ENCODE data around the gene NREP.

The NREP gene

GRCh38 chr5:111733571-111733970, 23.4 kb downstream of the NREP start:
- TF ChIP-seq FOXM1 (IDR thresholded peaks at IDR 0.05; ENCODE audit: borderline replicate concordance, low read depth) = no peak
- TF ChIP-seq TAF1 (IDR thresholded peaks at IDR 0.05; ENCODE audit: low read depth) = no peak
- no peak for TF ChIP-seq NFIC (IDR thresholded peaks at IDR 0.05)
- TF ChIP-seq YY1 (IDR thresholded peaks at IDR 0.05; ENCODE audit: low read depth) = no peak
- TF ChIP-seq EP300 (IDR thresholded peaks at IDR 0.05; ENCODE audit: borderline replicate concordance) = no peak
- TF ChIP-seq RAD21 (IDR thresholded peaks at IDR 0.05; ENCODE audit: low read depth) = no peak
- TF ChIP-seq EGR1 (IDR thresholded peaks at IDR 0.05) = no peak
- TF ChIP-seq, protein P1, sequence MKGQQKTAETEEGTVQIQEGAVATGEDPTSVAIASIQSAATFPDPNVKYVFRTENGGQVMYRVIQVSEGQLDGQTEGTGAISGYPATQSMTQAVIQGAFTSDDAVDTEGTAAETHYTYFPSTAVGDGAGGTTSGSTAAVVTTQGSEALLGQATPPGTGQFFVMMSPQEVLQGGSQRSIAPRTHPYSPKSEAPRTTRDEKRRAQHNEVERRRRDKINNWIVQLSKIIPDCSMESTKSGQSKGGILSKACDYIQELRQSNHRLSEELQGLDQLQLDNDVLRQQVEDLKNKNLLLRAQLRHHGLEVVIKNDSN (IDR thresholded peaks at IDR 0.05) = no peak
- TF ChIP-seq TEAD4 (IDR thresholded peaks at IDR 0.05) = no peak
- TF ChIP-seq CEBPB (IDR thresholded peaks at IDR 0.05) = no peak
- no peak for TF ChIP-seq TCF12 (IDR thresholded peaks at IDR 0.05; ENCODE audit: low read depth)
- TF ChIP-seq, protein P2, sequence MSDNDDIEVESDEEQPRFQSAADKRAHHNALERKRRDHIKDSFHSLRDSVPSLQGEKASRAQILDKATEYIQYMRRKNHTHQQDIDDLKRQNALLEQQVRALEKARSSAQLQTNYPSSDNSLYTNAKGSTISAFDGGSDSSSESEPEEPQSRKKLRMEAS (IDR thresholded peaks at IDR 0.05) = no peak
- TF ChIP-seq ZBTB7A (IDR thresholded peaks at IDR 0.05; ENCODE audit: low read depth) = no peak
- TF ChIP-seq CREB1 (IDR thresholded peaks at IDR 0.05; ENCODE audit: low read depth) = no peak
- no peak for TF ChIP-seq REST (IDR thresholded peaks at IDR 0.05; ENCODE audit: low read depth)

- TF ChIP-seq YY1 (IDR thresholded peaks at IDR 0.05; ENCODE audit: low read depth) (no peak), EGR1 (IDR thresholded peaks at IDR 0.05) (no peak), ZBTB7A (IDR thresholded peaks at IDR 0.05; ENCODE audit: low read depth) (no peak), CEBPB (IDR thresholded peaks at IDR 0.05) (no peak), TCF12 (IDR thresholded peaks at IDR 0.05; ENCODE audit: low read depth) (no peak)
- TF ChIP-seq, protein P2 (IDR thresholded peaks at IDR 0.05) = no peak
Measured at GRCh38 chr5:111731638-111732037, 25.4 kb downstream of the NREP start.

DNA sequence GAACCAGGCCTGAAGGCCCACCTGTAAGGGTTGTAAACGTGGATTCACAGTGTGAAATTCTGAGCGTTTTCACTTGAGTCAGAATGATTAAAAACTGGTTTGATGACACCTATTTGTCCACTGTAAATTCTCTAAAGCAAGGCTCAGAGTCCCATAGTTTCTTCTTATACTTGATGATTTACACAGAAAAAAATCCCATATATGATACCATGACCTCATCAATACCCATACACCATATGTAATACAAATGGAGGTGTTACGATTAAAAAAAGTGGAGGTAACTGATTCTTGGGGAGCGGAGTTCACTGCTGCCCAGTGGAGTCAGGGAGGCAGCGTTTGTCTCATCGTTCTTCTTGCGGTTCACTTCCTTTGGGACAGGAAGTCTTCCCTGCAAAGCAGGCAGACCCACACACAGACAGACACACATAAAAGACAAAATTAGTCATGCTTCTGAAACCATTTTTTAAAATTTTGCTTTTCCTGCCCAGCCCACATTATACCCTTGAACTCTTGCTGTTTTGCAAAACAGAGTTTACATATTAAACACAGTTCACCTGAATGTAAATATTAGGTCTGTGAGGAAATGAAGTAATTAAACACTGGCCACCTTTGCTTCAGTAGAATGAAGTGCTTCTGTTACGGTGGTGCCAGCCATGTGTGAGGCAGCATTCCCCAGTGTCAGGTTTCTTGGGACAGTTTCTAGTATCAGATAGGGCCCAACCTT, 26.2 kb downstream of the NREP start:
- TF ChIP-seq, protein P2 (IDR thresholded peaks at IDR 0.05) = no peak
- TF ChIP-seq EGR1 (IDR thresholded peaks at IDR 0.05) (no peak), ZBTB7A (IDR thresholded peaks at IDR 0.05; ENCODE audit: low read depth) (no peak), FOXM1 (IDR thresholded peaks at IDR 0.05; ENCODE audit: borderline replicate concordance, low read depth) (no peak), RAD21 (IDR thresholded peaks at IDR 0.05; ENCODE audit: low read depth) (no peak), CREB1 (IDR thresholded peaks at IDR 0.05; ENCODE audit: low read depth) (no peak), CEBPB (IDR thresholded peaks at IDR 0.05) (no peak), YY1 (IDR thresholded peaks at IDR 0.05; ENCODE audit: low read depth) (no peak), TAF1 (IDR thresholded peaks at IDR 0.05; ENCODE audit: low read depth) (no peak), NFIC (IDR thresholded peaks at IDR 0.05) (no peak), REST (IDR thresholded peaks at IDR 0.05; ENCODE audit: low read depth) (no peak), EP300 (IDR thresholded peaks at IDR 0.05; ENCODE audit: borderline replicate concordance) (no peak), TCF12 (IDR thresholded peaks at IDR 0.05; ENCODE audit: low read depth) (no peak), TEAD4 (IDR thresholded peaks at IDR 0.05) (no peak)
- TF ChIP-seq, protein P1 (IDR thresholded peaks at IDR 0.05) = no peak

DNA sequence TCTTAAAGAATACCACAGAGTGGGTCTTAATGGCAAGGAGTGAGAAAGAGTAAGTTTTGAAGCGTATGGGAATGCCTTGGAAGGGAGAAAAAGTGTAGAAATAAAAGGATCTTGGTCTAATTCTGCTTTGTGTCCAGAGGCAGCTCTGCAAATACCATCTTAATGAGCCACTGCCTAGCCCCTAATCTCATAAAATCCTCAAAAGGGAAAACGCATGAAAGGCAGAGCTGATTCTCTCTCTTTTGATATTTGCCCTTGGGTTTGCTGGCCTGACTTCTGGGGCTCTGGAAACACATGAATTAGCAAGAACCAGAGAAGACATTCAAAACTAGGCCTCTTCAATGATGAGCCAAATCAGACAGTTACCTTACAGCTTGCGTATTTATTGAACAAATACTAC, 28.1 kb downstream of the NREP start:
- TF ChIP-seq CEBPB (IDR thresholded peaks at IDR 0.05) (no peak), TAF1 (IDR thresholded peaks at IDR 0.05; ENCODE audit: low read depth) (no peak), NFIC (IDR thresholded peaks at IDR 0.05) (no peak), YY1 (IDR thresholded peaks at IDR 0.05; ENCODE audit: low read depth) (no peak), TCF12 (IDR thresholded peaks at IDR 0.05; ENCODE audit: low read depth) (no peak), EP300 (IDR thresholded peaks at IDR 0.05; ENCODE audit: borderline replicate concordance) (no peak), EGR1 (IDR thresholded peaks at IDR 0.05) (no peak), CREB1 (IDR thresholded peaks at IDR 0.05; ENCODE audit: low read depth) (no peak), ZBTB7A (IDR thresholded peaks at IDR 0.05; ENCODE audit: low read depth) (no peak), REST (IDR thresholded peaks at IDR 0.05; ENCODE audit: low read depth) (no peak), FOXM1 (IDR thresholded peaks at IDR 0.05; ENCODE audit: borderline replicate concordance, low read depth) (no peak)
- TF ChIP-seq, protein P1 (IDR thresholded peaks at IDR 0.05) = no peak
- TF ChIP-seq, protein P2 (IDR thresholded peaks at IDR 0.05) = no peak

Measured in Ishikawa (cell line).